Panc1 (cell line): ENCODE data around the gene SBF2.
"Not testable (repeated sequence)": the region's sequence is repeated elsewhere in the genome, so short reads cannot be mapped to it uniquely, and the experiment has no call there.

ENCODE experiments used
- CTCF ChIP-seq: fragments of 450-650 bp; IDR thresholded peaks from 2 replicates; pipeline ENCODE4 v1.5.1; 2017; ENCODE audit warnings: mild to moderate bottlenecking
- POLR2AphosphoS5 ChIP-seq: IDR thresholded peaks from 2 replicates; pipeline ENCODE4 v1.6.1; 2012; ENCODE audit warnings: mild to moderate bottlenecking, low read depth, low read length, moderate library complexity
- SIN3A ChIP-seq: IDR thresholded peaks from 2 replicates; pipeline ENCODE4 v1.6.1; 2012; ENCODE audit warnings: low read depth, mild to moderate bottlenecking, low read length, moderate library complexity, borderline replicate concordance; ENCODE audit not compliant: insufficient read depth
- TCF7L2 ChIP-seq: IDR thresholded peaks from 2 replicates; pipeline ENCODE4 v1.6.1; 2011; ENCODE audit warnings: mild to moderate bottlenecking, low read depth, low read length, inconsistent platforms
- TF ChIP-seq, protein P1 (sequence below), 2 experiments: IDR thresholded peaks; 2 replicates each; pipeline ENCODE4 v1.6.1; 2011 to 2012; ENCODE audit warnings: low read depth in 2 of 2, control low read depth in 1 of 2, low read length in 1 of 2, mild to moderate bottlenecking in 1 of 2, moderate library complexity in 1 of 2; ENCODE audit not compliant: insufficient read depth in 1 of 2

GRCh38 chr11:9743512-9743911 is 550.5 kb downstream of the SBF2 start:
- TF ChIP-seq POLR2AphosphoS5, CTCF, TCF7L2, SIN3A: not testable (repeated sequence)
- TF ChIP-seq, protein P1, sequence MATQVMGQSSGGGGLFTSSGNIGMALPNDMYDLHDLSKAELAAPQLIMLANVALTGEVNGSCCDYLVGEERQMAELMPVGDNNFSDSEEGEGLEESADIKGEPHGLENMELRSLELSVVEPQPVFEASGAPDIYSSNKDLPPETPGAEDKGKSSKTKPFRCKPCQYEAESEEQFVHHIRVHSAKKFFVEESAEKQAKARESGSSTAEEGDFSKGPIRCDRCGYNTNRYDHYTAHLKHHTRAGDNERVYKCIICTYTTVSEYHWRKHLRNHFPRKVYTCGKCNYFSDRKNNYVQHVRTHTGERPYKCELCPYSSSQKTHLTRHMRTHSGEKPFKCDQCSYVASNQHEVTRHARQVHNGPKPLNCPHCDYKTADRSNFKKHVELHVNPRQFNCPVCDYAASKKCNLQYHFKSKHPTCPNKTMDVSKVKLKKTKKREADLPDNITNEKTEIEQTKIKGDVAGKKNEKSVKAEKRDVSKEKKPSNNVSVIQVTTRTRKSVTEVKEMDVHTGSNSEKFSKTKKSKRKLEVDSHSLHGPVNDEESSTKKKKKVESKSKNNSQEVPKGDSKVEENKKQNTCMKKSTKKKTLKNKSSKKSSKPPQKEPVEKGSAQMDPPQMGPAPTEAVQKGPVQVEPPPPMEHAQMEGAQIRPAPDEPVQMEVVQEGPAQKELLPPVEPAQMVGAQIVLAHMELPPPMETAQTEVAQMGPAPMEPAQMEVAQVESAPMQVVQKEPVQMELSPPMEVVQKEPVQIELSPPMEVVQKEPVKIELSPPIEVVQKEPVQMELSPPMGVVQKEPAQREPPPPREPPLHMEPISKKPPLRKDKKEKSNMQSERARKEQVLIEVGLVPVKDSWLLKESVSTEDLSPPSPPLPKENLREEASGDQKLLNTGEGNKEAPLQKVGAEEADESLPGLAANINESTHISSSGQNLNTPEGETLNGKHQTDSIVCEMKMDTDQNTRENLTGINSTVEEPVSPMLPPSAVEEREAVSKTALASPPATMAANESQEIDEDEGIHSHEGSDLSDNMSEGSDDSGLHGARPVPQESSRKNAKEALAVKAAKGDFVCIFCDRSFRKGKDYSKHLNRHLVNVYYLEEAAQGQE (IDR thresholded peaks at IDR 0.05; ENCODE audit: insufficient read depth in 1 of 2, low read depth in 2 of 2, low read length in 1 of 2): not testable (repeated sequence)
